IPS-20b (cell line): Measurements from ENCODE around the gene ZG16.
A peak's percentile ranks its signal among the peaks of the same experiment; 100 is the strongest.

Source experiments
- H3K27ac ChIP-seq: one replicate; pipeline ENCODE4 v1.5.1; 2013; ENCODE audit warnings: low read length
- H3K27me3 ChIP-seq: 2 replicates; pipeline ENCODE4 v1.6.1; 2013; ENCODE audit warnings: mild to moderate bottlenecking, low read length, inconsistent platforms; ENCODE audit not compliant: insufficient read depth
- H3K36me3 ChIP-seq: 2 replicates; pipeline ENCODE4 v1.6.1; 2013; ENCODE audit warnings: low read depth, mild to moderate bottlenecking, inconsistent platforms, low read length, moderate library complexity; ENCODE audit not compliant: insufficient read depth
- H3K4me1 ChIP-seq: 2 replicates; pipeline ENCODE4 v1.6.1; 2013; ENCODE audit warnings: mild to moderate bottlenecking, control low read depth, inconsistent platforms, low read length, moderate library complexity; ENCODE audit not compliant: insufficient read depth
- H3K4me3 ChIP-seq: 2 replicates; pipeline ENCODE4 v1.5.1; 2013; ENCODE audit warnings: mild to moderate bottlenecking, low read length, inconsistent platforms
- H3K9ac ChIP-seq: 2 replicates; pipeline ENCODE4 v1.6.1; 2013; ENCODE audit warnings: low read depth, mild to moderate bottlenecking, inconsistent platforms, low read length, moderate library complexity
- H3K9me3 ChIP-seq: 2 replicates; pipeline ENCODE4 v1.6.1; 2013; ENCODE audit warnings: mild to moderate bottlenecking, low read depth, low read length, inconsistent platforms; ENCODE audit not compliant: insufficient read depth

ZG16 gene

GRCh38 chr16:29821643-29822115 is 43.6 kb downstream of the ZG16 start:
- Histone ChIP-seq H3K9me3 (no peaks in the 10 kb centered on the region), H3K9ac (no peak overlapping the region), H3K36me3 (peaks cover 33% of the 10 kb centered on the region), H3K4me1 (peaks cover 13% of the 10 kb centered on the region; the same call in 1 of the 2 replicates), H3K27me3 (no peaks in the 10 kb centered on the region), H3K4me3 (no peak overlapping the region), H3K27ac (no peak overlapping the region)

DNA sequence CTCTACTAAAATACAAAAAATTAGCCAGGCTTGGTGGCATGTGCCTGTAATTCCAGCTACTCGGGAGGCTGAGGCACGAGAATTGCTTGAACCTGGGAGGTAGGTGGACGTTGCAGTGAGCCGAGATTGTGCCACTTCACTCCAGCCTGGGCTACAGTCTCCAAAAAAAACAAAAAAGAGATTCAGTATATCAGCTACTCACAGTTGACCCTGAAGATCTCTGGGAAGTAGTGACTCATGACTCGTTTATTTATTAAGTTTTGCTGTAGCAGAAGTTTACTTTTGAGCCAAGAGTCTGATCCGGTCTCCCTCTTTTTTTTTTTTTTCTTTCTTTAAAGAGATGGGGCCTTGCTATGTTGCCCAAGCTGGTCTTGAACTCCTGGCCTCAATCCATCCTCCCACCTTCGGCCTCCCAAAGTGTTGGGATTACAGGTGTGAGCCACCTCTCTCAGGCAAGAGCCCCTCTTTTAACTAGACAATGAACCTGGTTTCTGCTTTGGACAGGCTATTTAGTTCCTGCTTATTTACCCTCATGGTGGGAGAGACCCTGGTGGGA is 46.6 kb downstream of the ZG16 start:
- H3K4me1 ChIP-seq, result peaks cover 13% of the 10 kb centered on the region; the same call in 1 of the 2 replicates
- H3K27me3 ChIP-seq, result no peaks in the 10 kb centered on the region
- no peak overlapping the region for H3K4me3 ChIP-seq
- peaks cover 14% of the 10 kb centered on the region for H3K36me3 ChIP-seq
- no peak overlapping the region for H3K9ac ChIP-seq
- no peaks in the 10 kb centered on the region for H3K9me3 ChIP-seq
- H3K27ac ChIP-seq, result no peak overlapping the region

DNA sequence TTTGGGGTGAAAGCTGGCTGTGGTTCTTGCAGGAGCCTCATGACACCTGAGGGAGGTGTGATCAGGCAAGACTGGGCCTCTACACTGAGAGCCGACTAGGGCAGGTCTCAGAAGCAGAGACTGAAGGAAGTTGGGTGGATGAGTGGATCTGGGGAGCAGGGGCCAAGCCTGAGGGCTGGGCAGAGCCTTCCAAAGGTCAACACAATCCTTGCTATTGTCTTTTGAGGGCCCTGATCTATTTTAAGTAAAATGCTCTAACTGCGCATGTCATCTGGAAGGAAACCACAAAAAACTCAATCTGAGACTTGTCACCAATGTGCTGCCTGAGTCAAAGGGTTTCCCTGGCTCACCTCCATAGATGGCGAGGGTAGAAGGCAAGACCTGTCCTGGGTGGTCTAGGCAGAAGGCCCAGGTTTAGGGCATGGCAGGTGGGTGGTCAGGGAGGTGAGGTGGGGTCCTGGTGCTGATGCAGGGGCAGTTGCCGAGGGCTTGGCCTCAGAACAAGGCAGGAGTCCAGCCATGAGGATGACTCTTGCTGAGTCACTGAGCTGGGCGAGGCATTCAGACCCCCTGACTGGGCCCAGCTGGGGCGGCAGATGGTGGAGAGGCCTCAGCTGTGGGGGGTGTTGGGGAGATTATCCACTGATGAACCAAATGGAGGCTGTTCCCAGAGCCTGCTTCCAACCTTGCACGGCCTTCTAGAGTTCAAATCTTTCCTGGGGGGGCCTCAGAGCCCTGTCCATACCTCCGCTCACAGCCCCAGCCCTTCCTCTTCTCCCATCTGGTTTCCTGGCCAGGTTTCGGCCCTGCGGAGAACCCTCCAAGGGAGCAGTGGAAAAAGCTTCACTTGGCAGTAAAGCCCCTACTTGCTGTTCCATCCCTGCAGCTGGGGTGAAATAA is 47.3 kb downstream of the ZG16 start:
- H3K27me3 ChIP-seq, result no peaks in the 10 kb centered on the region
- no peaks in the 10 kb centered on the region for H3K9me3 ChIP-seq
- peaks cover 13% of the 10 kb centered on the region; the same call in 1 of the 2 replicates for H3K4me1 ChIP-seq
- no peak overlapping the region for H3K4me3 ChIP-seq
- 0 out of 2 replicates have a peak overlapping the region, but pooled peaks have one; percentile 11 for H3K9ac ChIP-seq
- no peak overlapping the region for H3K27ac ChIP-seq
- H3K36me3 ChIP-seq, result peaks cover 7% of the 10 kb centered on the region

- Histone ChIP-seq H3K9me3 (no peaks in the 10 kb centered on the region), H3K4me3 (no peak overlapping the region), H3K27ac (no peak overlapping the region), H3K36me3 (no peaks in the 10 kb centered on the region; the same call in none of the 2 replicates), H3K27me3 (no peaks in the 10 kb centered on the region), H3K9ac (no peak overlapping the region), H3K4me1 (peaks cover 10% of the 10 kb centered on the region; the same call in 1 of the 2 replicates)
Measured at GRCh38 chr16:29826342-29826695, 48.3 kb downstream of the ZG16 start.

- Histone ChIP-seq H3K9ac (no peak overlapping the region), H3K27ac (no peak overlapping the region)
Measured at GRCh38 chr16:29830774-29831173, 52.7 kb downstream of the ZG16 start.

GRCh38 chr16:29831490-29831889 is 53.4 kb downstream of the ZG16 start:
- no peaks in the 10 kb centered on the region for H3K9me3 ChIP-seq
- no peaks in the 10 kb centered on the region for H3K4me1 ChIP-seq
- no peaks in the 10 kb centered on the region for H3K36me3 ChIP-seq
- H3K9ac ChIP-seq, result no peak overlapping the region
- H3K27me3 ChIP-seq, result no peaks in the 10 kb centered on the region
- H3K4me3 ChIP-seq, result no peak overlapping the region
- H3K27ac ChIP-seq, result no peak overlapping the region

More at GRCh38 chr16:29830774-29831173, 52.7 kb downstream of the ZG16 start:
- Histone ChIP-seq H3K36me3 (no peaks in the 10 kb centered on the region), H3K4me1 (0 out of 2 replicates have a peak, but pooled peaks cover 2% of the 10 kb centered on the region), H3K9me3 (no peaks in the 10 kb centered on the region), H3K4me3 (no peak overlapping the region), H3K27me3 (no peaks in the 10 kb centered on the region)
